Smooth muscle cell (in vitro differentiated cells): ENCODE results near the gene ZNF487. TPM values are rescaled to one million over a fixed set of nuclear protein-coding genes. Genes with fewer than 3 reads are reported as not detected.

Experiments used
- DNase-seq: peaks from one replicate; lab custom pipeline; 2025; ENCODE audit not compliant: unreplicated experiment; lab: John Stamatoyannopoulos, UW
- H2AFZ ChIP-seq: fragments of 200-600 bp; sonication (generic); 2 replicates; pipeline ENCODE4 v1.6.0; 2016; ENCODE audit warnings: antibody characterized with exemption, low read depth, mild to moderate bottlenecking
- H3F3A ChIP-seq: fragments of 200-600 bp; sonication (generic); 2 replicates; pipeline ENCODE4 v1.6.0; 2017; ENCODE audit warnings: antibody characterized with exemption, low read depth
- H3K27ac ChIP-seq: fragments of 200-600 bp; sonication (generic); 2 replicates; pipeline ENCODE4 v1.5.1; 2016; ENCODE audit warnings: low read depth, mild to moderate bottlenecking
- H3K27me3 ChIP-seq: fragments of 200-600 bp; sonication (generic); 2 replicates; pipeline ENCODE4 v1.6.1; 2016; ENCODE audit warnings: low read depth, mild to moderate bottlenecking
- H3K36me3 ChIP-seq: fragments of 200-600 bp; sonication (generic); 2 replicates; pipeline ENCODE4 v1.5.1; 2016; ENCODE audit warnings: low read depth
- H3K4me1 ChIP-seq: fragments of 200-600 bp; sonication (generic); 2 replicates; pipeline ENCODE4 v1.5.1; 2016; ENCODE audit warnings: low read depth
- H3K4me2 ChIP-seq: fragments of 200-600 bp; sonication (generic); 2 replicates; pipeline ENCODE4 v1.6.0; 2016; ENCODE audit warnings: mild to moderate bottlenecking
- H3K4me3 ChIP-seq: fragments of 200-600 bp; sonication (generic); 2 replicates; pipeline ENCODE4 v1.5.1; 2016; ENCODE audit warnings: mild to moderate bottlenecking
- H3K79me2 ChIP-seq: fragments of 200-600 bp; sonication (generic); 2 replicates; pipeline ENCODE4 v1.6.0; 2016; ENCODE audit warnings: low read depth, mild to moderate bottlenecking
- H3K9ac ChIP-seq: fragments of 200-600 bp; sonication (generic); 2 replicates; pipeline ENCODE4 v1.6.0; 2016; ENCODE audit warnings: low read depth
- H3K9me3 ChIP-seq: fragments of 200-600 bp; sonication (generic); replicated peaks from 2 replicates; pipeline ENCODE4 v1.5.1; 2016; ENCODE audit warnings: low read depth
- H4K20me1 ChIP-seq: fragments of 200-600 bp; sonication (generic); 2 replicates; pipeline ENCODE4 v1.6.0; 2016; ENCODE audit warnings: low read depth
- WGBS: methylation state at CpG from one replicate; pipeline ENCODE4 v1.1.7; 2016; ENCODE audit warnings: low lambda C conversion rate; 5-methylcytosine and 5-hydroxymethylcytosine counted together
- polyA plus RNA-seq: library from polyadenylated mRNA; unstranded; fragments of >200 nt; fragmentation: Nextera tagmentation; extraction: Ambion mirVana; gene quantifications from 2 replicates; pipeline ENCODE4 v1.2.1, GENCODE V29; 2016
- total RNA-seq: library from RNA; depleted of rRNA; stranded (reverse); fragments of >200 nt; gene quantifications from 2 replicates; pipeline ENCODE4 v1.2.3, GENCODE V29; 2014
- TF ChIP-seq, protein P1 (sequence below): fragments of 200-600 bp; sonication (generic); IDR thresholded peaks from 2 replicates; pipeline ENCODE4 v1.5.1; 2017; ENCODE audit warnings: borderline replicate concordance, mild to moderate bottlenecking, antibody characterized with exemption; ENCODE audit not compliant: insufficient read depth, poor library complexity, severe bottlenecking

ZNF487 gene
- total and polyA plus RNA-seq, 2 experiments from 2014 or later: 5.1 to 9.6 TPM

DNA sequence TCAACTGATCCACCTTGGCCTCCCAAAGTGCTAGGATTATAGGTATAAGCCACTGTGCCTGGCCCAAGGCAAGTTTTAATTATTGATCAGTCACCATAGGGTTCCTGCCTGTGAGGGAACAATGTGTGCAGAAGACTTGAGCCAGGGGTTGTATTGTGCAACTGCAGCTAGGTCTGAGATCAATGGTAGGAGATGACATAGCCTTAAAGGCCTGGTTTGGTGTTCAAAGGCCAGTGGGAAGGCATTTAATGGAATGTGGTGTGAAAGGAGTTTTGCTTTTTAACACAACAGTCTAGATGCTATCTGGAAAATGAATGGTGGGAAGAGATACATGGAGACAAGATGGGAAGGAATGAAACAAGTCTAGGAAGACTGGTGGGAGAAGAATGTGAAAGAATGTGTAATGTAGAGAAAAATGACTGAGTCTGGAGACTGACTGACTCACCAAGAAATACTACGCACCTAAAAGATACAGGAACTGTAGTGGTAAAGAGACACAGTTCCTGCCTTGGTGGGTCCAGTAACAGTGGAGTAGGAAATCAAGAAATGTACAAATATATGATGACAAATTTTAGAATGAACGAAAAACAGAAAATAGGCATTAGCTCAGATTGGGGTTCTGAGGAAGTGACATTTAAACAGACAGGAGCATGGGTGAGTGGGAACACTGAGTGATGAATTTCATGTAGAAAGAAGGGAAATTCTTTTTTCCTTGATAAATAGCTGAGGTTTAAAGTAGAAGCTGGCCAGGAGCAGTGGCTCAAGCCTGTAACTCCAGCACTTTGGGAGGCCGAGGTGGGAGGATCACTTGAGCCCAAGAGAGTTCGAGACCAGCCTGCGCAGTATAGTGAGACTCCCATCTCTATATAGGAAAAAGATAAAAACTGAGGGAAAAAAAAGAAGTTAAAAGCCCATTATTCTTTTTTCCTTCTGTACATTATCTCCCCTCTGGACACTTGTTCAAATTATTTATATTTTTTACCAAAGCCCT is 37.3 kb upstream of the ZNF487 start:
- Histone ChIP-seq H3K79me2 (peaks cover 97% of the 10 kb centered on the region), H2AFZ (no peak overlapping the region), H3K27ac (peak overlapping the region; percentile 88), H3K27me3 (no peaks in the 10 kb centered on the region), H3F3A (peaks cover 20% of the 10 kb centered on the region), H3K9ac (no peak overlapping the region), H3K36me3 (no peaks in the 10 kb centered on the region), H3K4me3 (no peak overlapping the region), H3K4me1 (peaks cover 29% of the 10 kb centered on the region), H3K9me3 (no peaks in the 10 kb centered on the region), H3K4me2 (peak overlapping the region; percentile 9), H4K20me1 (peaks cover 100% of the 10 kb centered on the region)
- 71% methylated on average over 5 of the region's 5 CpGs for WGBS
- TF ChIP-seq, protein P1, sequence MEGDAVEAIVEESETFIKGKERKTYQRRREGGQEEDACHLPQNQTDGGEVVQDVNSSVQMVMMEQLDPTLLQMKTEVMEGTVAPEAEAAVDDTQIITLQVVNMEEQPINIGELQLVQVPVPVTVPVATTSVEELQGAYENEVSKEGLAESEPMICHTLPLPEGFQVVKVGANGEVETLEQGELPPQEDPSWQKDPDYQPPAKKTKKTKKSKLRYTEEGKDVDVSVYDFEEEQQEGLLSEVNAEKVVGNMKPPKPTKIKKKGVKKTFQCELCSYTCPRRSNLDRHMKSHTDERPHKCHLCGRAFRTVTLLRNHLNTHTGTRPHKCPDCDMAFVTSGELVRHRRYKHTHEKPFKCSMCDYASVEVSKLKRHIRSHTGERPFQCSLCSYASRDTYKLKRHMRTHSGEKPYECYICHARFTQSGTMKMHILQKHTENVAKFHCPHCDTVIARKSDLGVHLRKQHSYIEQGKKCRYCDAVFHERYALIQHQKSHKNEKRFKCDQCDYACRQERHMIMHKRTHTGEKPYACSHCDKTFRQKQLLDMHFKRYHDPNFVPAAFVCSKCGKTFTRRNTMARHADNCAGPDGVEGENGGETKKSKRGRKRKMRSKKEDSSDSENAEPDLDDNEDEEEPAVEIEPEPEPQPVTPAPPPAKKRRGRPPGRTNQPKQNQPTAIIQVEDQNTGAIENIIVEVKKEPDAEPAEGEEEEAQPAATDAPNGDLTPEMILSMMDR: no peak
- DNase-seq: no peak

GRCh38 chr10:43401627-43402026 is 35.3 kb upstream of the ZNF487 start:
- H3K4me3 ChIP-seq: no peak overlapping the region
- peaks cover 16% of the 10 kb centered on the region for H3F3A ChIP-seq
- H3K4me1 ChIP-seq: peaks cover 32% of the 10 kb centered on the region
- TF ChIP-seq, protein P1: no peak
- 83% methylated on average over 2 of the region's 2 CpGs for WGBS
- H3K79me2 ChIP-seq: peaks cover 97% of the 10 kb centered on the region
- no peaks in the 10 kb centered on the region for H3K36me3 ChIP-seq
- no peak overlapping the region for H2AFZ ChIP-seq
- no peak overlapping the region for H3K4me2 ChIP-seq
- H3K9ac ChIP-seq: no peak overlapping the region
- no peaks in the 10 kb centered on the region for H3K9me3 ChIP-seq
- H4K20me1 ChIP-seq: peaks cover 100% of the 10 kb centered on the region
- peak overlapping the region; percentile 25 for H3K27ac ChIP-seq
- DNase-seq: no peak
- H3K27me3 ChIP-seq: no peaks in the 10 kb centered on the region

- peaks cover 16% of the 10 kb centered on the region for H3F3A ChIP-seq
- TF ChIP-seq, protein P1: no peak
- DNase-seq: no peak
- H3K36me3 ChIP-seq: no peaks in the 10 kb centered on the region
- peak overlapping the region; percentile 25 for H3K27ac ChIP-seq
- no peak overlapping the region for H2AFZ ChIP-seq
- no peak overlapping the region for H3K9ac ChIP-seq
- 37% methylated on average over 4 of the region's 4 CpGs for WGBS
- H4K20me1 ChIP-seq: peaks cover 99% of the 10 kb centered on the region
- H3K27me3 ChIP-seq: no peaks in the 10 kb centered on the region
- no peak overlapping the region for H3K4me3 ChIP-seq
- peak overlapping the region; percentile 3 for H3K4me2 ChIP-seq
- H3K9me3 ChIP-seq: no peaks in the 10 kb centered on the region
- peaks cover 34% of the 10 kb centered on the region for H3K4me1 ChIP-seq
- peaks cover 97% of the 10 kb centered on the region for H3K79me2 ChIP-seq
These were observed 34.7 kb upstream of the ZNF487 start for GRCh38 chr10:43402176-43402575.
